ENCODE results near the gene AMMECR1L.
"Not testable (repeated sequence)": the region's sequence is repeated elsewhere in the genome, so short reads cannot be mapped to it uniquely, and the experiment has no call there.

The AMMECR1L gene

DNA sequence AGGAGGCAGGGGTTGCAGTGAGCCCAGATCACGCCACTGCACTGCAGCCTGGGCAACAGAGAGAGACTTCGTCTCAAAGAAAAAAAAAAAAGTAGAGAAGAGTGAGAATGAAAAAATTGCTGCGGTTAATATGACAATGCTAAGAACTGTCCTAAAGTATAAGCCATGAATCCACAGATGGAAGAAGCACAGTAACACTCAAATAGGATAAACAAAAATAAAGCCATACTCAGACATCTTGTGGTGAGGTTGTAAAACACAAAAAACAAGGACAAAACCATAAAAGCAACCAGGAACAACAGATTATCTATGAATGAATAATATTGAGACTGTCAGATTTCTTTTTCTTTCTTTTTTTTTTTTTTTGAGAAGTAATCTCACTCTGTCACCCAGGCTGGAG is 50.8 kb downstream of the AMMECR1L start:
- DNase-seq, result no peak

DNA sequence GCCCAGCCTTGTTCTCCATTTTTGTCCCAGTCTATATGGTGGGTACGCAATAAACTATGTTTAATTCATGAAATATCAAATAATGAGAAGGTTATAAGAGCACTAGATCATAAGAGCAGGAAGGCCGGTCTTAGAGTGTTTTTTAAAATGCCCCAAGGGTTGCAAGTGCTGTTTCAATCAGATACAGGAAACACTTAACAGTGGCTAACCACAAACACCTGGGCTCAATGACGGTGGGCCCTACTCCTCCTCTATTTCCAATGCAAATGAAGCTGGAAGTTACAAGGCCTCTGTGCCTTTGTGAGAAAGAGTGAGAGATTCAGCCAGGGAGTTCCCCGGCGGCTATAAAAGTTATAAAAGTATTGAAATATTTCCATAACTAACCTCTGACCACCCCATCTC is 55.9 kb downstream of the AMMECR1L start:
- DNase-seq, result peak; percentile 31 to 48

DNA sequence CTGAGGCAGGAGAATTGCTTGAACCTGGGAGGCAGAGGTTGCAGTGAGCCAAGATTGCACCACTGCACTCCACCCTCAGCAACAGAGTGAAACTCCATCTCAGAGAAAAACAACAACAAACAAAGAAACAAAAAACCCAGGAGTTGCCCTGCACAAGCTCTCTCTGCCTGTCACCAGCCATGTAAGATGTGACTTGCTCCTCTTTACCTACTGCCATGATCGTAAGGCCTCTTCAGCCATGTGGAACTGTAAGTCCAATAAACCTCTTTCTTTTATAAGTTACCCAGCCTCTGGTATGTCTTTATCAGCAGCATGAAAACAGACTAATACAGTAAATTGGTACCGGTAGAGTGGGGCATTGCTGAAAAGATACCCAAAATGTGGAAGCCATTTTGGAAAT is 59.0 kb downstream of the AMMECR1L start:
- DNase-seq, result not testable (repeated sequence)

DNA sequence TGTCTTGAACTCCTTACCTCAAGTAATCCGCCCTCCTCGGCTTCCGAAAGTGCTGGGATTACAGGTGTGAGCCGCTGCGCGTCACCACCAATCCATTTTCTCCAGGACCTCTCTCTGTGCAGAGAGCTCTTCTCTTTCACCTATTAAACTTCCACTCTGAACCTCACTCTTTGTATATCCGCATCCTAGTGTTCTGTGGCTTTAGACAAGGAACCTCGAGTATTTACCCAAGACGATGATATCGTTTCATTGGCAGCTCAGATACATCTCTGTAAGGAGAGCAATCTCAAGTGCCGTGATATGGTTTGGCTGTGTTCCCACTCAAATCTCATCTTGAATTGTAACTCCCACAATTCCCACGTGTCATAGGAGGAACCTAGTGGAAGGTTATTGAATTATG is 59.7 kb downstream of the AMMECR1L start:
- no peak for DNase-seq

DNA sequence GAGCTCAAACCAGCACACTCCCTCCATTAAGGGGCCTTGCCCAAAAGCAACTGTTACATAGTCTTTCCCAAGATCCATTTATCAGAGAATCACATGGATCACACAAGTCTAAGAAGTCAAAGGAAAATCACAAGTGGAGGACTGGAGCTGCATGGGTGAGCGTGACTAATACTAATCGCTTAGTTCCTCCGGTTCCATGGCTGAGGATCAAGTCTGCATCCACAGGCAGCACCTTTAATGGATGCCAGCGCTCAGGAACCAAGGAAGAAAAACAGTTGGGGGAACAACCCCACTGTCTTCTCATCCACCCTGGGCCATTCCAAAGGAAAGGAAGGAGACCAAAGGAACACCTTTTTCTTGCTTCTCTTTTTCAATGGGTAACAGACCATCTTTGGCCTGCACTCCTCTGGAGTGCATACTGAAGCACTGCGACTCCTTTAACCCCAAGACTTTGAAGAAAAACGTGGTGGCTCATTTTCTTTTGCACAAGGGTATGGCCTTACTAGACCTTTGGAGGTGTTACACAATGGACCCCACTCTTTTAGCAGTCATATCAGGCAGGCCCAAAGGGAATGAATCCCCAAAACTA is 65.6 kb downstream of the AMMECR1L start:
- no peak for DNase-seq

DNA sequence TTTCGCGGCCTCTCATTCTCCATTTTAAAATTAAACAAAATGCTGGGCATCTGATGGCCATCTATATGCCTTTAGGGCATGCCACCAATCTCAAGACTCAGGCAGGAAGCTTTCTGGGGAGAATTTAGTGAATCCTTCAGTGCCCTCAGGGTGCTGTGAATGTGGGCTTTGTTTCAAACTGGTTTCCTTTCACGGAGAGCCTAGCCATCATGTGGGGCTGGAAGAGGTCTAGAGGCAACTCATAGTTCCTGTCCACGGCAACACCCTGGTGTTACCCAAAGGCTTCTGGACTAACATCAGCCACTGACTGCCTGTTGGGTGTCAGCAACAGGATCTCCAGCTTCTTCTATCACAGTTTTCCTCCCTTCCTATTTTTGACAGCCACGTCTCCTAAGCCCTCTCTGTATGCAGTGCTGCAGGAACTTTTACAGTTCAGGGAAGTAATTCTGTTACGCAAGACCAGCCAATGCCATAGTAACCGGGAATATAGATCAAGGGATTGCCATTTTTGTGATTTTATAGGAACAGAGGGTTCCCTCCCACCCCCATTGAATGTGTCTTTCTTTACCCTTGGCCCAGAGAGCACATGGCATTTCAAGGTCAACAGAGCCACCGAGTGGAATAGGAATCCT is 66.8 kb downstream of the AMMECR1L start:
- no peak for DNase-seq

DNA sequence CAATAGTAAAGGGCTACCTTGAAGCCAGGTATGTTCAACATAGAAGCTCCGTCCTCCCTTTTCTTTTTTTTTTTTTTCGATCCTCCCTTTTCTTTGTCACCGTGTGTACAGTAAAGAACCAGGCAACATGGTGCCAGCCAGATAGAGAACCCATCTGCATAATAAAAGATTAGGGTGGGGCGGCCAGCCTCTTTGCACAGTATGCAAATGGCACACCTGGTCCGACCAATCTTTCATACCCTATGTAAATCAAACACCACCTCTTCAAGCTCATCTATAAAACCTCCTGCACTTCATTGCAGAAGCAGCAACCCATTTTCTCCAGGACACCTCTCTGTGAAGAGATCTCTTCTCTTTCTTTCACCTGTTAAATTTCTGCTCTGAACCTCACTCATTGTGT is 67.5 kb downstream of the AMMECR1L start:
- DNase-seq, result no peak

DNA sequence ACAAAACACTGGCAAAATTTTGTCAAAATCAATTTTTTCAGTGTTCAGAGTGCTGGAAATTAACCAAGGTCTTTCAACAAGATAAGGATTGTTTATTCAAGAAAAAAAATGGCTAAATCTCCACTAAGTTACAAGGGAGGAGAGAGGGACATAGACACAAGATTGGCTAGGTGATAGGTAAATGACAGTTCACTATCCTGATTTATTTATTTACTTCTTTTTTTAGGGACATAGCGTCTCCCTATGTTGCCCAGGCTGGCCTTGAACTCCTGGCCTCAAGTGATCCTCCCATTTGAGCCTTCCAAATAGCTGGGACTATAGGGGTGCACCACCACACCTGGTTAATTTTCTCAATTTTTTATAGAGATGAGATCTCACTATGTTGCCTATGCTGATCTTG is 71.1 kb downstream of the AMMECR1L start:
- no peak for DNase-seq

DNA sequence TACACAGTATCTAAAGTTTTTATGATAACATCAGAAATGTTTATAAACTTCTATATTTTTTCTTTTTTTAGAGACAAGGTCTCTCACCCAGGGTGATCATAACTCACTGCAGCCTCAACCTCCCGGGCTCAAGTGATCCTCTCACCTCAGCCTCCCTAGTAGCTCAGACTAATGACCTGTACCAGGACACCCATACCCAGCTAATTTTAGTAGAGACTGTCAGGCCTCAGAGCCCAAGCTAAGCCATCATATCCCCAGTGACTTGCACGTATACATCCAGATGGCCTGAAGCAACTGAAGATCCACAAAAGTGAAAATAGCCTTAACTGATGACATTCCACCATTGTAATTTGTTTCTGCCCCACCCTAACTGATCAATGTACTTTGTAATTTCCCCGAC is 73.3 kb downstream of the AMMECR1L start:
- not testable (repeated sequence) for DNase-seq

All from activated CD4-positive, alpha-beta T cell treated with anti-CD3 and anti-CD28 coated beads, Interleukin-2, amount 50 U/mL, for 4 hours (primary cell).